Measurements from ENCODE around the gene MACROD2. TPM values are rescaled to one million over a fixed set of nuclear protein-coding genes. Genes with fewer than 3 reads are reported as not detected.
"Not testable (repeated sequence)": the region's sequence is repeated elsewhere in the genome, so short reads cannot be mapped to it uniquely, and the experiment has no call there.

The MACROD2 gene
- total and polyA plus RNA-seq, 11 donors: 0.54 to 5.4 (median 2.4) TPM

DNA sequence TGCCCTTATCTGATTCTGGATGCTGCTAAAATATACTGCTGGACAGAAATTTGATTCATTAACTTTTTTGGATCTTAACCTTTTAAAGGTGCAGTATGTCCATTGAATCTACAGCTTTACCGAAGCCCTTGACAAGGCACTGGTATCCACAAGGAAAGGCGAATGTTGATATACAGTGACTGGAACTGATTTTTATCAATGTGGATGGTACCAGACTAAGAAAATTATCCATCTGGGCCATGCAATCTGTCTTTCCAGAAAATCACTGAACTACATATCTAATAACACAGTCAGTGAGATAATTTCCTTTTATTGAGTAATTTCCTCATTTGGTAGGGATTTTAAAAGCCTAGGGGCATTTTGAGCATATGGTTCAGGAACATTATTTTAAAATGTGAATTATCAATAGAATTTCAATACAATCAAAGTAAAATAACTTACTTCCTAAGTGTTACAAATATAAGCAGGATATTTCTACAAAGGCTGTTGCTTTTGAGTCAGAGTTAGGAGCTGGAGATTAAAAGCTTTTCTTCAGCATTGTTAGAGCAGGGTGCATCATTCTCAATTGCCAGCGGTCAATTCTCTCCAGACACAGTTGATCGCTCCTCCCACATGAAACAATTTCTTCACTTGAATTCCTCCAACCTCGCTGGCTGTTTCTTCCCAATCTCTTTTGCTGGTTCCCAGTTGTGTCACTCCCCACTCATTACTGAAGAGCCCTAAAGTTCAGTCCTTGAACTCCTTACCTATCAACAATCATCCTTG lies 927.4 kb downstream of the MACROD2 start:
- no peak for DNase-seq
- H3K9me3 ChIP-seq: peaks cover 0 to 7% (median 0%) of the 10 kb centered on the region in 12 donors
- TF ChIP-seq CTCF (IDR thresholded peaks at IDR 0.05) (no peak), POLR2A (IDR thresholded peaks at IDR 0.05) (no peak)
- ATAC-seq: no peak
- no peaks in the 10 kb centered on the region for H3K4me1 ChIP-seq
- intact Hi-C loops (cut with DNase I): no loop called here
- no peak overlapping the region for H3K27ac ChIP-seq
- no peak overlapping the region for H3K4me3 ChIP-seq
- H3K27me3 ChIP-seq: peaks cover 0 to 3% (median 0%) of the 10 kb centered on the region in 9 donors
- 79 to 91% (median 82%) methylated on average over 5 of the region's 5 CpGs for whole genome bisulfite sequencing, 4 donors
- H3K36me3 ChIP-seq: no peaks in the 10 kb centered on the region

GRCh38 chr20:14924433-14924832 lies 929.1 kb downstream of the MACROD2 start:
- Histone ChIP-seq H3K27me3 (peaks cover 0 to 3% (median 0%) of the 10 kb centered on the region in 9 donors), H3K4me3 (no peak overlapping the region), H3K4me1 (no peaks in the 10 kb centered on the region), H3K27ac (no peak overlapping the region), H3K36me3 (no peaks in the 10 kb centered on the region), H3K9me3 (peaks cover 0 to 7% (median 0%) of the 10 kb centered on the region in 12 donors)
- TF ChIP-seq CTCF (IDR thresholded peaks at IDR 0.05) (no peak), POLR2A (IDR thresholded peaks at IDR 0.05) (no peak)
- 50 to 73% (median 62%) methylated on average over 1 of the region's 1 CpG for WGBS, 4 donors
- DNase-seq (no peak), ATAC-seq (no peak)
- intact Hi-C loops (cut with DNase I): no loop called here

- DNase-seq: no peak
- Histone ChIP-seq H3K4me1 (no peaks in the 10 kb centered on the region), H3K27ac (no peak overlapping the region), H3K4me3 (no peak overlapping the region), H3K9me3 (peaks cover 0 to 7% (median 0%) of the 10 kb centered on the region in 12 donors), H3K36me3 (no peaks in the 10 kb centered on the region), H3K27me3 (peaks cover 0 to 3% (median 0%) of the 10 kb centered on the region in 9 donors)
- 86 to 92% (median 90%) methylated on average over 1 of the region's 1 CpG for WGBS, 4 donors
- intact Hi-C loops (cut with DNase I): no loop called here
- ATAC-seq: no peak
- TF ChIP-seq POLR2A (IDR thresholded peaks at IDR 0.05) (no peak), CTCF (IDR thresholded peaks at IDR 0.05) (no peak)
Observed at GRCh38 chr20:14925300-14925699, 930.0 kb downstream of the MACROD2 start.

DNA sequence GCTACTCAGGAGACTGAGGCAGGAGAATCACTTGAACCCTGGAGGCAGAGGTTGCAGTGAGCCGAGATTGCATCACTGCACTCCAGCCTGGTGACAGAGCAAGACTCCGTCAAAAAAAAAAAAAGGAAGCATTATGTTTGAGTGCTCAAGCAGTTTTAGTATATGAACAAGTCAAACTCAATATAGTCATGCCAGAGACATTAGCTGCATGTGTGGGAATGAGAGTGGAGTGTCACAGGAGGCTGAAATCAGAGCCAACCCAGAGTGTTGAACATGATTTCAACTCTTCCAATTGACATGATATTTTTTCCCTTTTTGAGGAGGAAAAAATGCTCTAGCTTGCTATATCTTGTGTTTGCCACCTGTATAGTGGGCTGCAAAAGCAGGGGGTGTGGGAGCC lies 931.1 kb downstream of the MACROD2 start:
- ATAC-seq; DNase-seq; H3K4me3 ChIP-seq; H3K9me3 ChIP-seq; H3K36me3 ChIP-seq; intact Hi-C loops (cut with DNase I); H3K27me3 ChIP-seq; H3K27ac ChIP-seq; H3K4me1 ChIP-seq: not testable (repeated sequence)
- 73 to 84% (median 81%) methylated on average over 2 of the region's 2 CpGs for WGBS, 4 donors
